GM20000 (cell line): ENCODE results near the gene MAPKBP1.

Experiments used
- DNase-seq: peaks from one replicate; pipeline ENCODE4 v3.0.0; 2012; ENCODE audit warnings: low spot score
- CTCF ChIP-seq: IDR thresholded peaks from 2 replicates; pipeline ENCODE4 v1.5.1; 2012; ENCODE audit warnings: mild to moderate bottlenecking, control low read depth; ENCODE audit errors: extremely low read depth, missing control alignments

MAPKBP1 gene

GRCh38 chr15:41857316-41857715, 83.0 kb downstream of the MAPKBP1 start:
- no peak for DNase-seq
- no peak for TF ChIP-seq CTCF

GRCh38 chr15:41858756-41859155, 84.5 kb downstream of the MAPKBP1 start:
- no peak for DNase-seq
- TF ChIP-seq CTCF = no peak

DNA sequence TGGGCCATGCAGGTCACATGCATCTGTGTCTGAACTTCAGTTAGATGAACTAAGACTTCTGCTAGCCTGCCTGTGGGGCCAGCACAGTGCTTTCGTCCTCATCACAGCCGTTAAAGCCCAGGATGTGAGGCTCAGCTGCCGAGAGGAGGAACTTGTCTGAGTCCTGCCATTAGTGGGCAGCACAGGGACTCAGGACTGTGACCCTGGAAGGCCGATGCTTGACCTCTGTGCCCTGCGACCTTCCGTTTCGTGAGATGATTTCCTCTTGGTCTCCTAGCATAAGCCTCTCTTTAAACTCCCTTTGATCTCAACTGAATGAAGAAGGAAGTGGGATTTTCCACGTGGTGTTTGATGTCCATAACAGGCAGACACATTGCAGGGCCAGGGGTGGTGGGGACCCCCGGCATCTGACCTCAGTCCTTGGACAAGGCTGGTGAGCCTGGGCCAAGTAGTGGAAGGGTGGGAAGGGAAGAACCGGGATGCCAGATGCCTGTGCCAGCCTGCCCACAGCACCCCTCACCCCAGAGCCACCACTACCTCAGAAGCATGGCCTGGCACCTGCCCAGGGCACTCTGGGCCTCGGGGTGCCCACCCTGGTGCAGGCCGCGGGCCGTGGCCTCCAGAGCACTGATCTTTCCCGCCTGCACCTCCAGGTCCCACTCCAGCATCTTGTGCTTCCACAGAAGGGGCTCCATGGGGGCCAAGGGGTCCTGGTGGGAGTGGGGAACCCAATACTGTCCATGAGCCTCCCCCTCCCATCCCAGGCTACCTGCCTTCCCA, 86.0 kb downstream of the MAPKBP1 start:
- no peak for DNase-seq
- no peak for TF ChIP-seq CTCF

GRCh38 chr15:41861736-41862356, 87.6 kb downstream of the MAPKBP1 start:
- DNase-seq = no peak
- TF ChIP-seq CTCF = no peak

DNA sequence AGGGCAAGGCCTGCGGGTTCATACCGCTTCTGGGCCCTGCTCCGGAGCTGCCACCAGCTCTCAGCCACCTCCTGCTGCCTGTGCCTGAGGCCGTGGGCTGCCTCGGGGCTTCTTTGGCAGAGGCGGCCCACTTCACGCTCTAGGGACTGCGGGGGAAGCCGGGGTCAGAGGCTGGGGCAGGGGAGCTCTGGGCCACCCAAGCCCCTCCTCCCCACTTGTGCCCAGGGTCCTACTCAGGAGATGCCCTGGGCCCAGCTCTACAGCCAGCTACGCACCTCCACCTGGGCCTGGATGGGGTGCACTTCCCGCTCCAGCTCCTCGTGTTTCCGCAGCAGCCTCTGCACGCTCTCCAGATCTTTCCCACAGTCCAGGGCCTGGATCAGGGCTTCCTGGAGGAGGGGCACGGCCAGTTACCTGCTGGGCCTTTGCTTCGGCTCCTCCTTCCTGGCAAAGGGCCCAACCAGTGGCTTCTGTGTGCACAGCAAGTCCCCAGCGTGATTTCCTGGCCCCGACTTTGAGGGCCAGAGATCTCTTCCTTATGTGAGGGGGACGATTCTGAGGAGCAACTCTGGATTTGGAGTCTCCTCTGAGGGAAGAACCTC, 88.3 kb downstream of the MAPKBP1 start:
- no peak for DNase-seq
- no peak for TF ChIP-seq CTCF

- no peak for DNase-seq
- no peak for TF ChIP-seq CTCF
Measured at GRCh38 chr15:41865490-41866055, 91.3 kb downstream of the MAPKBP1 start.

DNA sequence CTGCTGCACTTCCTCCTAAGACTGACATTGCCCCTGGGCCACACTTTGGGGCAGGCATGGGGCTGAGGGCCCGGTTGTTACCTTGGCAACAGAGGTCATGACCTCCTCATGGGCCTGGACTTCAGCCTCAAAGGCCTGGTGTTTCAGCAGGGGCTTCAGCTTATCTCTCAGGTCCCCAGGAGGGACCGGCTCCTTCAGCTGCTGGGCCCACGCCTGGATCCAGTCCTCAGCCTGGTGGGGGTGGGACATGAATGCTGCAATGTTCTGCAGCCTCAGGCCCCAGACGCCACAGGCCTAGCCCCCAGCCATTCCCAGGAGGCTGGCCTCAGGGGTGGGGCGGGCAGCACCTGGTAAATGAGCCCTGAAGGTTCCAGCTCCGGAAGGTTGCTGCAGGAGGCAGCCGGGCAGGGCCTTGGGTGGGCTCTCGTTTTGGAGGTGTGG, 92.0 kb downstream of the MAPKBP1 start:
- TF ChIP-seq CTCF = no peak
- no peak for DNase-seq
